Brain microvascular endothelial cell (primary cell): ENCODE measurements around the gene UBE2G1.

Experiments
- DNase-seq: peaks from one replicate; pipeline ENCODE4 v3.0.0-alpha.2; 2020
- H3K27ac ChIP-seq: fragments of 250-450 bp; sonication (Bioruptor Pico); 2 replicates; pipeline ENCODE4 v1.5.1; 2020; ENCODE audit warnings: mild to moderate bottlenecking, moderate library complexity
- H3K27me3 ChIP-seq: fragments of 250-450 bp; sonication (Bioruptor Pico); replicated peaks from 2 replicates; pipeline ENCODE4 v1.5.1; 2020; ENCODE audit warnings: mild to moderate bottlenecking
- H3K36me3 ChIP-seq: fragments of 250-450 bp; sonication (Bioruptor Pico); replicated peaks from 2 replicates; pipeline ENCODE4 v1.5.1; 2020; ENCODE audit warnings: mild to moderate bottlenecking
- H3K4me3 ChIP-seq: 2 replicates; pipeline ENCODE4 v1.5.1; 2011; ENCODE audit warnings: low read depth, mild to moderate bottlenecking, control low read depth, low read length, moderate library complexity
- in situ Hi-C: cut with HindIII; loops from 2 replicates; pipeline ENCODE4 v1.10.0; 2017; ENCODE audit warnings: low sequenced_read_pairs, low pct_ligation_motif_present
- TF ChIP-seq, protein P1 (sequence below): IDR thresholded peaks from 2 replicates; pipeline ENCODE4 v1.5.1; 2011; ENCODE audit warnings: low read depth, mild to moderate bottlenecking, moderate library complexity, low read length, control low read depth, inconsistent platforms; ENCODE audit errors: missing control alignments

The UBE2G1 gene

DNA sequence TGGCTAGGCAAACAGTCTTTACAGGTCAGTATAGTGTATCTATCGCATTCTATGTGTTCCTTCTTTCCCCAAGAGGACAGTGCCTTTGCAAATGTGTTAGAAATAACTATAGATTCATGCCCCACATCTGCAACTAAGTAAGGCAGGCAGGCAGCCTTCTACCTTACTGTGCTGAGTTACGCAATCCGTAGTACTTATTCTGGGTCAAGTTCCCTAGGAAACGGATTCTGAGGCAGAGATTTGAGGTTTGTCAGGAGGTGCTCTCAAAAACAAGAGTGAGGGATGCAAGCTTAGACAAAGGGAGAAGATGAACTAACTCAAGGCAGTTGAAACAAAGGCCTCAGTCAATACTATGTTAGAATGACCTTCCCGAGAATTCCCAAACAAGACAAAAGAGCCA lies 90.0 kb downstream of the UBE2G1 start:
- H3K27ac ChIP-seq, result no peak overlapping the region
- in situ Hi-C loops, result no loop called here
- peaks cover 12% of the 10 kb centered on the region for H3K36me3 ChIP-seq
- H3K4me3 ChIP-seq, result no peak overlapping the region
- TF ChIP-seq, protein P1, sequence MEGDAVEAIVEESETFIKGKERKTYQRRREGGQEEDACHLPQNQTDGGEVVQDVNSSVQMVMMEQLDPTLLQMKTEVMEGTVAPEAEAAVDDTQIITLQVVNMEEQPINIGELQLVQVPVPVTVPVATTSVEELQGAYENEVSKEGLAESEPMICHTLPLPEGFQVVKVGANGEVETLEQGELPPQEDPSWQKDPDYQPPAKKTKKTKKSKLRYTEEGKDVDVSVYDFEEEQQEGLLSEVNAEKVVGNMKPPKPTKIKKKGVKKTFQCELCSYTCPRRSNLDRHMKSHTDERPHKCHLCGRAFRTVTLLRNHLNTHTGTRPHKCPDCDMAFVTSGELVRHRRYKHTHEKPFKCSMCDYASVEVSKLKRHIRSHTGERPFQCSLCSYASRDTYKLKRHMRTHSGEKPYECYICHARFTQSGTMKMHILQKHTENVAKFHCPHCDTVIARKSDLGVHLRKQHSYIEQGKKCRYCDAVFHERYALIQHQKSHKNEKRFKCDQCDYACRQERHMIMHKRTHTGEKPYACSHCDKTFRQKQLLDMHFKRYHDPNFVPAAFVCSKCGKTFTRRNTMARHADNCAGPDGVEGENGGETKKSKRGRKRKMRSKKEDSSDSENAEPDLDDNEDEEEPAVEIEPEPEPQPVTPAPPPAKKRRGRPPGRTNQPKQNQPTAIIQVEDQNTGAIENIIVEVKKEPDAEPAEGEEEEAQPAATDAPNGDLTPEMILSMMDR, result no peak
- H3K27me3 ChIP-seq, result no peaks in the 10 kb centered on the region
- no peak for DNase-seq

DNA sequence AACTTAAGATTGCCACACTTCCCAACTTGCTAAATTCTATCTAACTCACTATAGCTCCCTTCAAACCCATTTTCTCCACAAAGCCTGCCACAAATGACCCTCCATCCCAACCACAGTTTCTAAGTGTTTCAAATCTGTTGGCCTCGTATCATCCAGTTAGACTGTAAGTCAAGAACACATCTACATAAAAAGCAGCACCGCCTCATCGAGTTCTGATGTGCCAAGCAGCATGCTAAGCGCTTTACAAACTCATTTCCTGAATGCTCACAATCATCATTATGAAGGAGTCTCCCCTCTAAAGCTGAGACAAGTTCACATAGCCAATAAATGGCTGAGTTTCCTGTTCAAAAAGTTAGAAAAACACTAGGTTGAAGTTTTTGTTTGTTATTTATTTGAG lies 93.5 kb downstream of the UBE2G1 start:
- TF ChIP-seq, protein P1, result no peak
- DNase-seq, result no peak
- in situ Hi-C loops, result no loop called here
- Histone ChIP-seq H3K4me3 (no peak overlapping the region), H3K27me3 (no peaks in the 10 kb centered on the region), H3K27ac (no peak overlapping the region), H3K36me3 (peaks cover 17% of the 10 kb centered on the region)

DNA sequence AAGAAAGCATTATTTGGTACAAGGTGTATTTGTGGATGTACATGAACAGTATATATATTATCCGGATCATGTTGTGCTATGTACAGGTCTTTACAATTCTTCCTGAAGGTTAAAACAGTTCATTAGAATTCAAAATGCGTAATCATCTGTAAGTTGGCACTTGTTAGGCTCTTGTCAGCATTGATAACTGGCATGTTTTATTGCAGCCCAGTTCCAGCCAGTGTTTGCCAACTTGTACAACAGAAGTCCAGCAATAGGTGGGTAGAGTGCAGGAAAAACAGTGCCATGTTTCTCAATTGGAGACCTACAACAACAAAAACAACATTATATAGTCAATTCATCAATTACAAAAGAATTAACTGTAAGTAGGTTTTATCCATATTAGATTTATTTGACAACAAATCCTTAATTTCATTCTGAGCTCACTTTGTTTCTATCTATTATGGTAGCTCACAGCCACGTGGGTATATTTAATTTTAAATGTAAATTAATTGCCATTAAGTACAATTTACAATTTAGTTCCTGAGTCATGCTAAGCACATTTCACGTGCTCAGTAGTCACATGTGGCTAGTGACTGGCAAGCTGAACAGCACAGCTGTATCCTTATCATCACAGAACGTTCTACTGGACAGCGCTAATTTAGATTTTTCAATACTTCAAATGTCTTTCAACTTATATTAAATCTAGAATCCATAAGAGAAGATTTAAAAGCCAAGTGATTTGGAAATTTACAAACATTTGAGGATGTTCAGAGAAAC lies 94.1 kb downstream of the UBE2G1 start:
- peaks cover 17% of the 10 kb centered on the region for H3K36me3 ChIP-seq
- no peak overlapping the region for H3K27ac ChIP-seq
- no peak overlapping the region for H3K4me3 ChIP-seq
- no peak for DNase-seq
- in situ Hi-C loops, result no loop called here
- TF ChIP-seq, protein P1, result no peak
- no peaks in the 10 kb centered on the region for H3K27me3 ChIP-seq

DNA sequence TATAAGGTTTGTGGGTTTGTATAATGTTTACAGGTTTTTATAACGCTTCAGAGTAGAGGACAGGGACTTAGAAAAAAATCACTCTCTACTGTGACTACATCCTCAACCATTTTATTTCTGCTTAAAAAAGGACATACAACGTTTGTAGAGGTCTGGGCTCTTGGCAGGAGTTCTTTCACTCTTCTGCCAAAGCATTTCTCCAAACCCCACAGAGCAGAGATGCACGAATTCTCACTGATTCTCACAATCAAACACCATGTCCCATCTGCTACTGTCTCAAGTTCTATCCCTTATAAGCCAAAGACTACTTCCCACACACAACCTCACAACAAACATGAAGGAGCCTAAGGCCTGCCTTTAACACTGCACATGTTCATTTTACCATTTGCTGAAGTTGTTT lies 95.7 kb downstream of the UBE2G1 start:
- peaks cover 17% of the 10 kb centered on the region for H3K36me3 ChIP-seq
- H3K27ac ChIP-seq, result no peak overlapping the region
- H3K4me3 ChIP-seq, result no peak overlapping the region
- TF ChIP-seq, protein P1, result no peak
- no peaks in the 10 kb centered on the region for H3K27me3 ChIP-seq
- in situ Hi-C loops, result no loop called here
- no peak for DNase-seq

DNA sequence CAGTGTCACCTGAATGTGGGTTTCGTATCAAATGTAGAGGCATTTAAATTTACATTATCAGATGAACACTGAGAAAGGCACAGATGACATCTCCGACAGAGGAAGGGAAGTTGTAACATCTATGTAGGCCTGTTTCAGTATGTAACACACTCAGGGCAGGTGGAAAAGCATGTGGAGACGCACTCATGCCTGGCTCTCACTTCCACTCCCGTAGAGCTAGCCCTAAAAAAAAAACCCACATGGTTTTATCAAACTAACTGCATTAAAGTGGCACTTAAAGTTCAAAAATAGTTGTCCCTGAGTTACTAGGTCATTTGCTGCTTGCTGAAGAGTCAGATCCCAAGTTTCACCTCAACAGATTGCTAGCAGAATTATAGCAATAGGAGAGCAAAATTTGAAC lies 96.6 kb downstream of the UBE2G1 start:
- TF ChIP-seq, protein P1, result no peak
- peaks cover 17% of the 10 kb centered on the region for H3K36me3 ChIP-seq
- no peak for DNase-seq
- no peak overlapping the region for H3K27ac ChIP-seq
- H3K27me3 ChIP-seq, result no peaks in the 10 kb centered on the region
- in situ Hi-C loops, result no loop called here
- no peak overlapping the region for H3K4me3 ChIP-seq

DNA sequence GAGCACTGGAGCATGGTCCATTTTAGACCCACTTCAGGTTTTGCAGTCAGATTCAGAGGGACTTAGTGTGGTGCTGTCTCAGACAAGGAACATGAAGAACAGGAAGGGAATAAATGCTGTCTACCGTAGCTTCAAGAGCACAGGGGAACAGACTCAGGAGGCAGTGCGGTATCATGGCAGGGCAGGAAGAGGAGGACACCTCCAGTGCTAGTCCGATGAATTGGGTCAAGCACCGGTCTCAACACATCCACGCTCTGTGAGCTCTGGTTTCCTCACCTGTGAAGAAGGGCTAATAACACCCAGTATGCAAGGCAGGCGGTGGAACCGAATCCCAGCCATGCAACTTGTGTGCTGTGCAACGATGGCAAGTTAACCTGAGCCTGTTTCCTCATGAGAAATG lies 99.1 kb downstream of the UBE2G1 start:
- no peak for DNase-seq
- Histone ChIP-seq H3K27me3 (no peaks in the 10 kb centered on the region), H3K36me3 (peaks cover 20% of the 10 kb centered on the region), H3K27ac (no peak overlapping the region), H3K4me3 (no peak overlapping the region)
- in situ Hi-C loops, result no loop called here
- TF ChIP-seq, protein P1, result no peak
